ENCODE measurements around the gene SMAD3.
"Not testable (repeated sequence)": the region's sequence is repeated elsewhere in the genome, so short reads cannot be mapped to it uniquely, and the experiment has no call there.

The SMAD3 gene

GRCh38 chr15:67110958-67111864, 45.8 kb downstream of the SMAD3 start:
- ATAC-seq, result peak; percentile 19 to 39

- ATAC-seq, result no peak
Observed at GRCh38 chr15:67114046-67114445, 48.6 kb downstream of the SMAD3 start.

GRCh38 chr15:67114846-67115585, 49.6 kb downstream of the SMAD3 start:
- ATAC-seq, result peak; percentile 58 to 70

- ATAC-seq, result no peak
Observed at GRCh38 chr15:67115586-67115969, 50.2 kb downstream of the SMAD3 start.

GRCh38 chr15:67116742-67117141, 51.3 kb downstream of the SMAD3 start:
- no peak for ATAC-seq

GRCh38 chr15:67117370-67117769, 52.0 kb downstream of the SMAD3 start:
- no peak for ATAC-seq

- no peak for ATAC-seq
Observed at GRCh38 chr15:67118808-67119207, 53.4 kb downstream of the SMAD3 start.

- no peak for ATAC-seq
Observed at GRCh38 chr15:67119238-67119846, 53.9 kb downstream of the SMAD3 start.

GRCh38 chr15:67120009-67120838, 54.8 kb downstream of the SMAD3 start:
- ATAC-seq, result no peak

GRCh38 chr15:67120839-67121643, 55.6 kb downstream of the SMAD3 start:
- peak; percentile 91 to 95 for ATAC-seq

- ATAC-seq, result no peak
Observed at GRCh38 chr15:67121644-67122605, 56.5 kb downstream of the SMAD3 start.

- ATAC-seq, result not testable (repeated sequence)
Observed at GRCh38 chr15:67122816-67123215, 57.4 kb downstream of the SMAD3 start.

GRCh38 chr15:67123291-67123690, 57.9 kb downstream of the SMAD3 start:
- not testable (repeated sequence) for ATAC-seq

- no peak for ATAC-seq
Observed at GRCh38 chr15:67124111-67124510, 58.7 kb downstream of the SMAD3 start.

- no peak for ATAC-seq
Observed at GRCh38 chr15:67124911-67125588, 59.6 kb downstream of the SMAD3 start.

- ATAC-seq, result no peak
Observed at GRCh38 chr15:67125589-67126502, 60.4 kb downstream of the SMAD3 start.

GRCh38 chr15:67126551-67127330, 61.3 kb downstream of the SMAD3 start:
- ATAC-seq, result no peak

GRCh38 chr15:67127331-67127664, 61.9 kb downstream of the SMAD3 start:
- no peak for ATAC-seq
